GM18907 (cell line): ENCODE results near the gene MYOM1.
A peak's percentile ranks its signal among the peaks of the same experiment; 100 is the strongest.

Experiments used
- ATAC-seq: cut with Tn5 transposase; IDR thresholded peaks from one replicate; pipeline ENCODE4 v1.9.1; 2021; ENCODE audit warnings: mild to moderate bottlenecking, moderate library complexity; ENCODE audit not compliant: unreplicated experiment

The MYOM1 gene

DNA sequence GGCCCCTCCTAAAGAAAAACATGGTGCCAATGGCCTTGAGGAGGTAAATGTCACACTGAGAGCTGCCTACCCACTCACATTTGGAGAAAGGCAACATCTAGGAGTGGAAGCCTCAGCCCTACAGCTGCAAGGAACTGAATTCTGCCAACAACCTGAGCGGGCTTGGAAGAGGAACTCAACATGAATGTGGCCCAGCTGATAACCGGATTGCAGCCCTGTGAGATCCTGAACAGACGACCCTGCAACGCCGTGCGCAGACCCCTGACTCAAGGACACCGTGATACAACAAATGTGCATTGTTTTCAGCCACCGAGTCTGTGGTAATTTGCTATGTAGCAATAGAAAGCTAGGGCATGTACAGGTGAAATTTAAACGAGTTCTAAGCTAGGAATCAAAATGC is 99.4 kb downstream of the MYOM1 start:
- ATAC-seq = no peak

DNA sequence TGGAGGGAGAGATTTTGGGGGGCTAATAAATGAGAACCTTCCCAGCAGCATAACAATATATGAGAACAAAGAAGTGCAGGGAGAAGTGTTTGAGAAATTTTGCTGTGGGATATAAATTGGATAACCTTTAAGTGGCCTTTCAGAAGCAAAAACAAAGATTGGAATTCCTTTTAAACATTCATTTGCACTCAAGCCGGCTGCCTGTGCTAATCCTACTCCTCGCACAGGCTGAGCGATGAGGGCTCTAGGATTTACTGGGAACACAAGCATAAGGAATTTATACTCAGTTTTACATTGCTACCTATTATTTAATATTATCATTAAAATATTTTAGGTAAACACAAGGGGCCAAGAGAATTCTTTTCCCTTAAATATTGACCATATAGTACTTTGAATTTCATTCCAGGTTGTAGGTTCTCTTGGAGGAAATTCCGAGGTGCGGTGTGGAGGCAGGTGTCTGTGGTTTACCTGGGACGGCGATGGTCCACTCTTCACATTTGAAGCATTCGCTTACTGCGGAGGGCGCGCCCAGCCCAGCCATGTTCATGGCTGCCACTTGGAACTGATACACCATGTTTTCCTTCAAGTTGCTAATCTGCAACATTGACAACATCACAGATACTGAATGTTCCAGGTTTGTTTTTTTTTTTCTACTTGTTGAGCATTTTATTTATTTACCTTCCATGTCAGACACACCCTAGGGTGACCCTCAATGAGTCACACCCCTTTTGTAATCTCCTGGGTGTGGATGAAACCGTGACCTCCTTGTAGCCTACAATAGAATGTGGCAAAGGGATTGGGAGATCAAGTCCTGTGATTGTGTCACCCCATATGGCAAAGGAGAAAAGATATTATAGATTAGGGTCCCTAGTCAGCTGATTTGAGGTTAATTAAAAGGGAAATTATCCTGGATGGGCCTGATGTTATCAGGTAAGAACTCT is 100.1 kb downstream of the MYOM1 start:
- ATAC-seq = no peak

DNA sequence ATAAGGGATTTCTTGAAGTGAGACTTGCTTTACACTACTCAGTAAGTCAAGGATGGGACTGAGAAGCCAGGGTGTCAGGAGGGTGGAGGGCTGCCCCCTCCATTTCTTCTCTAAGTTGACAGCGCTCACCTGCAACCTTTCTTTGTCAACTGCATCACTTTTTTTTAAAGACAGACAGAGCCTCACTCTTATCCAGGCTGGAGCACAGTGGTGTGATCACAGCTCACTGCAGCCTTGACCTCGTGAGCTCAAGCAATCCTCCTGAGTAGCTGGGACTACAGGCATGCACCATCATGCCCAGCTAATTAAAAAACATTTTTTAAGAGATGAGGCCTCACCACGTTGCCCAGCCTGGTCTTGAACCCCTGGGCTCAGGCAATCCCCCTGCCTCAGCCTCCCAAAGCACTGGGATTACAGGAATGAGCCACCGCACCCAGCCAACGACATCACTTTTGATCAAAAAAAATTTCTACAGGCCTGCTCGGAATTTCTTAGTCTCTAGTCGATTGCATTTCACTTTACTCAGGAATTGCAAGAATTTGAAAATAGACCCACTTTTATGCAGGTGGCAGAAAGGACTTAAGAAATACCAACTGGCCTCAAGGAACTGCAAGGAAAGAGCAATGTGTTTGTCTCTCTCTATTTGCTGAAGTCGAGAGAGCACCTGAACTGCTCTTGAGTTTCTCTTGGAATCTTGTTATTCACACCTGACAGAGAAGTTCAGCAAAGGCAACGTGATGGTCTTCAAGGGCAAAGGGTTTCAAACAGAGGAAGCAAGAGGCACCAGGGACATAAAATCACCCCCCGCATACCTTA is 101.4 kb downstream of the MYOM1 start:
- no peak for ATAC-seq

DNA sequence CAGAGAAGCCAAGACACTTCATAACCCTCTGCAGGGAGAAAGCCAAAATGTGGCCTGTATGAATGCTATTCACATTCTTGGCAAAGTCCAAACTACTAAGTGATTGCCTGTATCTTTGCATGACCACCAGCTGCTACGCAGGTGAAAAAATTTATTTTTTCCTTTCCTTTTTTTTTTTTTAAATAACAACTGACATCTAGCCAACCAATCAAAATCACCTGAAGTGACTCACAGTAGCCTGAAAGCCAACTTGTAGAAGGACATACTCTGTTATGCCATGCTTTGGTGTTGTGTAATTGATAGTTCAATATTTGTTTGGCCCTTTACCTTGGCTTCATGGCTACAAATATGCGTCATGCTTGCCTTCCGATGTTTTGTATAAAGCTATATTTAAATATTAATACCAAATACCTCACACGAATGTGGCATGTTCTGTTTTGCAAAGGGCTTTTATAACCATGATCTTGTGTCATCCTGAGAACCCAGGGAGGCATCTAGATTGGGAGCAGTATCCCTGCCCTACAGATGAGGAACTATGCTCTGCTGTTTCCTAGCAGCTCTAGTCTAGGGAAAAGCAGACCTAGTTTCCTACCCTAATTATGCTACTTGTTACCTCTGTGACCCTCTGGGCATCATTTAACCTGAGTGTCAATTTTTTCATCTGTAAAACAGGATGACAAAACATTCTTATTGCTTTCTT is 102.1 kb downstream of the MYOM1 start:
- no peak for ATAC-seq

DNA sequence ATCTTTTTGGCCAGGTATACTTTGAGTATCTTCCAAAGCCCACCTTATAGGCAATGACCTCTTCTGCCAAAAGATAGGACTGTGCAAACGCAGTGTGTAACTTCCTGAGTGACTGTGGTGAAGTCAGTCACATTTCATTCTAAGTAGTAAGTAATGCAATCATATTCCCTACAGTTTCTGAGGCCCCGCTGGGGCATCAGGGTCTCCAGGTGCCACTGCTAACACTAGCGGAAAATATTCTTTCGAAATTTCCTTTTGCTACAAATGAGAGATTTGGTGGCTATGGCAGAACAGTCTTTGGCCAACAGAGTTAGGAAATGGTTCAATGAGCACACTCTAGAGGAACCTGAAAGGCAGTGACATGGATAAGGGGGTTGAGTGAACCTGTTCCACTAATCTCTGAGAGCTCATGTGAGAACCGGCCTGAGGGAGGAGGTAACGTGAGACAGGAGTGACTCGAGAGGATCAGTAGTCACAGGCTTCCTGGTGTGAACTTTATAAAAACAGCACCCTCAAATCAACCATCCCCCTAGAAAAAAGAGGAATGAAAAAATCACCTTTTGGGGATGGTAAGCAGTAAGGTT is 104.2 kb downstream of the MYOM1 start:
- ATAC-seq = no peak

DNA sequence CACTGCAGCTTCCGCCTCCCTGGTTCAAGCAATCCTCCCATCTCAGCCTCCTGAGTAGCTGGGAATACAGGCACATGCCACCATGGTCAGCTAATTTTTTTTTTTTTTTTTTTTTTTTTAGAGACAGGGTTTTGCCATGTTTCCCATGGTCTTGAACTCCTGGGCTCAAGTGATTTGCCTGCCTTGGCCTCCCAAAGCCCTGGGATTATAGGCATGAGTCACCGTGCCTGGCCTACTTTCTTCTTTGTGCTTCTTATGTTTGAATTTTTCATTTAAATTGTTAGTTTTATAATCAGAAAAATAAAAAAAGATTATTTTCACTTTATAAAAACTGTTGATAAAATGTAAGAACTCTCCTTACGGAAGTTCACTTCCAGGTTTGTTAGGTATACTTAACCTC is 105.3 kb downstream of the MYOM1 start:
- ATAC-seq = no peak

DNA sequence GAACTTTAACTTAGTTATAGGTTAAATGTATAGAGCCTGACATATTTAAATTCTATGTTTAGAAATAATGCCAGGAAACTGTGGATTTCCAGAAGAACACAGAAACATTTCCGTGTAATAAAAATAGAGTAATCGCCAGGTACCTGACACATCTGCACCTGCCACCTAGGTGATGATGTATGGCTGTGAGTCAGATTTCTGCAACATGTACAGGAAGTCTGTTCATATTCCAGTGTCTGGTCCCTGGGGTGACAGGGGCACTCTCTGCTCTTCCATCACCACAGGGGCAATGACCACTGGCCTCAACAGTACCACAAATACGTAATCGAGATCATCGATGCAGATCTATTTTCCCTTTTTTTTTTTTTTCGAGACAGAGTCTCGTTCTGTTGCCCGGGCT is 105.7 kb downstream of the MYOM1 start:
- ATAC-seq = no peak

DNA sequence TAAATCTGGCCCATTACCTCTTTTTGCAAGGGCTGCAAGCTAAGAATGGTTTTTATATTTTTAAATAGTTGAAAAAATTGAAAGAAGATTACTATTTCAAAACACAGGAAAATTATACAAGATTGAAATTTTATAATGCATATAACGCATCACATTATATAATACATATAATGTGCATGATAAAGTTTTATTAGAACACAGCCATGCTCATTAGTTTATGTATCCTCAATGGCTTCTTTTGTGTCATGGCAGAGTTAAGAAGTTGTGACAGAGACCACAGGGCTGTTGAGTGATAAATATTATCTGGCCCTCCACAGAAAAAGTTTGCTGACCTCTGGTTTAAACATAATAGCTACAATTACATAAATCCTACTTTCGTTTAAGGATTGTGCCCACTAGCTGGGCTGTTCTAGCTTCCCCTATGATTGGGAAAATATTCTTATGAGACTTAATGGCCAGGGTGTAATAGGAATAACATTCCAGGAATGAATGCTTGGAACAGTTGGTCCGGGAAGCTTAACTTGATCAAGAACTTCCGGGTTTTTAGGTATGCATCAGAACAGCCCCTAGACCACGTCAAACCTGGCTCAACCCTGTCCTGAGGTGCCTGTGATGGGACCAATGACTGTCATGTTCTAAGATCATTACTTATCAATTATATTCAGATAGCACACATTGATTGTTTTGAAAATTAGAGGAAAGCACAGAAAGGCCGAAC is 108.1 kb downstream of the MYOM1 start:
- ATAC-seq = no peak

DNA sequence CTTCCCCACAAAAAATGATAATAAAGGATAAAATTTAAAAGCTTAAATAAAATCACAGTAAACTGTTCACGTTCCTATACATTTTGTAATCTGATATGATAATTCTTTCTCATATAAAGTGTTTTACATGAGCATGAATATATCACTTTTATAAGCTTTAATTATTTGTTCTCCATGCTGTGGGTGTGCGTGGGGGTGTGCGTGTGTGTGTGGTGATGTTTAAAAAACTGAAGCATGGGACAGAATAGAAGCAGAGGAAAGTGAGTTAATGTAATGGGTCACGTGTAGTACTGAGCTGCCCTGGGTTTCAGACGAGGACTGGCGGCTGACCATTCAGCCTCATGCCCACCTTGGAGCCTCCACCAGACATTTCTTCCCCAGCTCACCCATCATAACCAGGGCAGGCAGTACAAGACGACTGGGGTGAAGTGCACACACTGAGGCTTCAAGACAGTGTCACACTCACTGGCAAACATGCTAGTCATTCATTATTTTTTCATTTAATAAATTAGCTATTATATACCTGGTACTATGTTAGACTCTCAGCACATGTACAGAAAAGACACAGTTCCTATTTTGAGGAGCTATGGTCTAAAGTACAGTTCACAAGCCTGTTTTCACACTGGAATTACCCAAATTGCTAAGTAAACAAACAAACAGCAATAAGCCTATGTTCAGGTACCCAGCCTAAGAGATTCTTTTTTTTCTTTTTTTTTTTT is 109.6 kb downstream of the MYOM1 start:
- ATAC-seq = peak; percentile 84

DNA sequence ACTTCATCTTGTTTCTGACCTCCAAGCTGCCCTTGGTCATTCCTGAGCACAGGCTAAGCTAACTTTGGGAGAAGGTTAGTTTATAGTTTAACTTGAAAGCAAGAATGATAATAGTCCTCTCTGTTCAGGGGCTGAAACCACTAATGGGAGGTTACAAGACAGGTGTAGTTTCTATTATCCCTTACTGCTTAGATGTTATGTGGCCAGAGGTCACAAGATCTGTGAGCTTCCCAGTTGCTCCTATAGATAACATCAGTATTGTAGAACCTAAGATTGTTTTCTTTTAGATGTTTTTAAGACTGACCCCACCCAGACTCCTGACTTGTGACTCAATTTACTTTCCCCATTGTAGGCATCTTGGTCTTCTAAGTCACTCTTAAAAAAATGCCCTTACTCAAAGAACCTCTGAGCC is 112.0 kb downstream of the MYOM1 start:
- ATAC-seq = peak; percentile 47

DNA sequence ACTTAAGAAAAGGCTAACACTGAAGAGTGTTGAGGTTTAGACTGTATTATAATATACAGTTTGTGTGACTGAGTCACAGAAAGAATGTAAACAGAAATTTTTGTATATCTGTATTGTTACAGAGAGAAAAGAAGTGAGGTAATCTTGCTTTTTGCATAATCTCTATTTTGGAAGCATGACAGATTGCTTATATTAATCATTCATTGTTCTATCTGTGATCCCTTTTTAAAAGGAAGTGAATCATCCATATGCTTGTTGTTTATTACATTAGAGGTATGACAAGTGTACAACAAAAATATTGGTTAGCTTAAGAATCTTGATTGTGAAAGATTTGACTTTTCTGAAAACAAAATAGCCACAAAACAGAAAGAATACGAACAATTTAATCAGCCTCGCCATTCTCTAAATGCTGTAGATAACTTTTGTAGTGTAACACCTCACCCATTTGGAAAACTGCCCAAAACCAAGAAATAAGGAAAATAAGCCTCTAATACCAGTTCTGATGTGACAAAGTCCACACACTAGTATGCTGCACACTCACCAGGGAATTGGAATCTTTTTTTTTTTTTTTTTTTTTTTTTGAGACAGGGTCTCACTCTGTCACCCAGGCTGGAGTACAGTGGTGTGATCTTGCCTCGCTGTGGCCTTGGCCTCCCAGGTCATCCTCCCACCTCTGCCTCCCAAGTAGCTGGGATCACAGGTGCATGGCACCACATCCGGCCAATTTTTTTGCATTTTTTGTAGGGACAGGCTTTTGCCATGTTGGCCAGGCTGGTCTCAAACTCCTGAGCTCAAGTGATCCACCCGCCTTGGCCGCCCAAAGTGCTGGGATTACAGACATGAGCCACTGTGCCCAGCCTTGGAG is 115.3 kb downstream of the MYOM1 start:
- ATAC-seq = no peak

DNA sequence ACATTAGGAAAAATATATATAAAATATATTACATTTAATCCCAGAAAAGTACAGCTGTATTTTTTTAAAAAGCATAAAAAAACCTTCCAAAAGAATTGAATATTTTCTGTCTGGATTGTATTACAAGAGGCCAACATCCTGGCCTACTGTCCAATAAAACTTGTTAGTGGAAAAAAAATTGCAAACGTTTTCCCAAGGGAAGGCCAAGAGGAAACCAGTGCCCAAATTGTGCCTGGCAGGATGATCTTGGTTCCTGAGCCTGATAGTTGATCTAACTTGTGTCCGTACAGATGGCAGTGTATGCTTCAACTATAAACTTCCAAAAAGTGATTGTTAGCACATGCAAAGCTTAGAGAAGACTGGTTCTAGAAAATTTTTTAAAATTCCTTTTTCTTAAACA is 116.2 kb downstream of the MYOM1 start:
- ATAC-seq = no peak

DNA sequence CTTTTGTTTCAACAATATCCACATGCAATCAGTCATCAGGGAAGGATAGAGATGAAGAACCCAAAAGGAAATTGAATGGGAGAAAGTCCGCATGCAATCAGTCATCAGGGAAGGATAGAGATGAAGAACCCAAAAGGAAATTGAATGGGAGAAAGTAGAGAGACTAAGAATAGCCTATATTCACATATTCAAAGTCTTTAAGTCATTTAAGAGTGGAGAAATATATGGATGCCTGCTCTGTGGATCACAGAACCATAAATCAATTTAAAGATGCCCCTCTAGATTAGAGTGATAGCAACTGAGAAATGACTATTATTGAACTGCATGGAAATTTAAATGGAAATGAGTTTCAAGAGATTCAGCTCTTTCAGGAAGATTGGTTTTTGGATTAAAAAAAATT is 116.8 kb downstream of the MYOM1 start:
- ATAC-seq = no peak

DNA sequence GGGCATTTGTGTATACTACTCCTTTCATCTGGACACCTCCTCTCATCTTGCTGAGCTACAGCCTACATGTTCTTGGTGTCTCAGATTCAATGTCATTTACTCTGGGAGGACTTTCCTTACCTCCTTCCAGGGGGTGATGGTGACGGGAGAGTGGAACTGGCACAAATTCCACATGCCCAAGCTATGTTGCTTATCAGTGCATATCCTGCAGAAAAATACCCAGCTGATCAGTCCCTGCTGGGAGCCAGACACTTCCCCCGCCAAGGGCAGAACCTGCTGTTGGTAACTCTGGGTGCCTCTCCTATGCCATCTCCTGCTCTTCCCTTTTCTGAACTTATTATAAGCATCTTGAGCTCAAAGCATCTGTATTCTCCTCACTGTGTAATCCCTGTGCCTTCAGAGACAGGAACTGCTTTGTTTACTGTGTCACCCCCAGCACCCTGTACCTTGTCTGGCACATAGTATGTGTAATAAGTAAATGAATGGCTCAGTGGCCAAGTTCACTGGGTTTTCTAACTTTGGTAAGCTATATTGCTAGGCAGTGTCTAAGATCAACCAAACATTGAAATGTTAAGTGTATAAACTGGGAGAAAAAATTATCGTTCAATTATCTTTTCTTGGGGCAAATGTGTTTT is 119.2 kb downstream of the MYOM1 start:
- no peak for ATAC-seq

DNA sequence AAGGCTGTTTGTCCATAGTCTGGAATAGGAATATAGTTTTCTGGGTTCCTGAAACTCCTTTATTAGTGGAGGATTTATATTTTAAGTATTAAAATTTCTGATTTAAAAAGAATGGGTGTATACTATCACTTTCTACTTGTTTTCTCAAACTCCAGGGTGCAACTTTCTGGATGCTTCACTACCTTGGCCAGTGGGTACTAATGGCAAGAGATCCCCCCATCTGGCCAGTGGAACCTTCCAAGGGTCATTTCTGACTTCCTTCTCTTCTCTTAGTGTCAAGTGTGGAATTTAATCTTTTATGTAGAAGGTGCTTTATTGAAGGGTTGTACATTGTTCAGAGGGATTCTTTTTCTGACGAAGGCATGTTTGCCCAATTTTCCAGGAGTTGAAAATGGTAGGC is 120.4 kb downstream of the MYOM1 start:
- ATAC-seq = no peak

DNA sequence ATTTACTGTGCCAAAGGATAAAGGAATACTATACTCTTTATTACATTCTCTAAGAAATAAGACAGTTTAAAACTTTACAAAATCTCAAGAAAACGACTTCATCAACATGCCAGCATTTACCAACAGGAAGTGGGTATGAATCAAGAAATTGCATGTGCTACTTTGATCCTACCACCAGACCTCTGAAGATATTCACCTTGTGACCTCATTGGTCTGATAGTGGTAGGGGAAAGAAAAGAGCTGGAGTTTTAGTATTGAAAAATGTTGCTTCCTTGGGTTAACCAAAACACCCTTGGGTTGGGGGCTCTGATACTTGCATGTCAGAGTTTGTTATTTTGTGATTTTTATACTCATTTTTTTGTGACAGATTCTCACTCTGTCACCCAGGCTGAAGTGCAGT is 122.7 kb downstream of the MYOM1 start:
- ATAC-seq = no peak

DNA sequence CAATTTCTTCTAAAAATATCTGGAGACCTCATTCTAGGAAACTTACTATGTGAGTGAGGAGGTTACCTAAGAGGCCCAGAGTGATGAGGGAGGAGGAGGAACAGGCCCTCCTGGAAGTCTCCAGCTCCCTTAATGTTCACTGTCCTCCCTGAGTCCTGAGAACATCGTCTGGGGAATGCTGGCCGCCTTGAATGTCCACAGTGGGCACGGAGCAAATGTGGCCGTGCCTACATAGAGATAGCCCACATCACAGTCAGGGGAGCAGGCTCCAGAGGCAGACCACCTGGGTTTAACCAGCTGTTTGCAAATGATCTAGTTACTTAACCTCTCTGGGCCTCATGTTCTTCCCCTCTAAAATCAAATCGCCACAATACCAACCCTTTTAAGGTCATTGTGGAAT is 123.8 kb downstream of the MYOM1 start:
- ATAC-seq = no peak

DNA sequence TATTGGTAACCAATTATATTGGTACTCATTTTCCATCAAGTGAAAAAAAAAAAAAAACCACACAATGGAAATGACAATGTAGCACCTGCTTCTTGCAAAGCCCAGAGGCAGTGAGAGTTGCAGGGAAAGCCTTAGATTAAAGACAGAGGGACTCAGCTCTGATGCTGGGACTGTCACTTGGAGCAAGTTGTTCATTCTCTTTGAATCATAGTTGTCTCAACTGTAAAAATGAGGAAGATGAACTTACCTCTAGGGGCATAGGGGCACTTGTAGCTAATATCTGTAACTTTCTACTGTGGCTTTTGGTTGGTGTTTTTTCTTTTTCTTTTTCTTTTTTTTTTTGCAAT is 125.5 kb downstream of the MYOM1 start:
- no peak for ATAC-seq
